ENCODE measurements around the gene INCENP.

Gene INCENP

GRCh38 chr11:62142921-62143320 lies 19.1 kb downstream of the INCENP start:
- no peak for FAIRE-seq

GRCh38 chr11:62143727-62144126 lies 19.9 kb downstream of the INCENP start:
- no peak for FAIRE-seq

- FAIRE-seq, result no peak
Measured at GRCh38 chr11:62144641-62145255, 20.9 kb downstream of the INCENP start.

DNA sequence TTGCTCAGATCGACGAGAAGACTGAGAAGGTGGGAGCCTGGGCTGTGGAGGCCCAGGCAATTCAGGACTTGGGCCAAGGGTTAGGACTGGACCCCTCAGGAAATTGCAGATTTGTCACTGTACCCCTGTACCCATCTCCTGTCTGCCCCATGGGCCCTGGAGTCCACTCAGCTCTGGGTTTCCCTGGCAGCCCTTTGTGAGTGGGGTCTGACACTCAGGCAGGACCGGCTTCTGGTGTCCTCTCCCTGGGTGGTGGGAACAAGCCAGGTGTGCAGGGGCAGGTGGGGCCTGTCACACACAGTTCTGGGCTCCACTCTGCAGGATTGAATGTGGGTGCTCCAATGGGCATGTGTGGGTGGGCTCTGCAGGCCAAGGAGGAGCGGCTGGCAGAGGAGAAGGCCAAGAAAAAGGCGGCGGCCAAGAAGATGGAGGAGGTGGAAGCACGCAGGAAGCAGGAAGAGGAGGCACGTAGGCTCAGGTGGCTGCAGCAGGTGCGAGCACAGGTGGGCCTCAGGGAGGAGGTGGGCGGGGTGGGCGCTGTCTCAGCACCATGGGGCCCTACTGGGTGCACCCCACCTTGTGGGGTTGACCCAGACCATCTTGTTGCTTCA lies 21.6 kb downstream of the INCENP start:
- no peak for FAIRE-seq

DNA sequence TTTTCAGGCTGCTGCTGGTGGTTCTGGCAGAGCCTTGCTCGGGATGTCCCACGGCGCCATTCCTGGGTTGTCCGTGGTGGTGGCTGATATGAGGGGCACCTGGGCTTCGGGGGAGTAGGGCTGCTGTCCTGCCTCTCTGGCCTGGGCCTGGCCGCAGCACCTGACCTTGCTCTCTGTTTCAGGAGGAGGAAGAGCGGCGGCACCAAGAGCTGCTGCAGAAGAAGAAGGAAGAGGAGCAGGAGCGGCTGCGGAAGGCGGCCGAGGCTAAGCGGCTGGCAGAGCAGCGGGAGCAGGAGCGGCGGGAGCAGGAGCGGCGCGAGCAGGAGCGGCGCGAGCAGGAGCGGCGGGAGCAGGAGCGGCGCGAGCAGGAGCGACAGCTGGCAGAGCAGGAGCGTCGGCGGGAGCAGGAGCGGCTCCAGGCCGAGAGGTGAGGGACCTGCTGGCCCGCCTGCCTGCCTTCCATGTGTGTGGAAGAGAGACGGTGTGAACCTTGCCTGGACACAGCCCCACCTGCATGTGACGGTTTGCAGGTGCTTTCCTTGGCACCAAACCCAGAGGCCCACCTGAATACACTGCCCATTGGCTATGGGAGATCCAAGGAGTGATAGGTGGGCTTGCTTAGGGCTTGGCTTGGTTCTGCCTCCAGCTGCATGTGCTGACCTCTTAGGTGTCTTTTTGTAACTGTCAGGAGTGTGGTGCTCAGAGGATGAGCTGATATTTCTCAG lies 22.8 kb downstream of the INCENP start:
- FAIRE-seq, result no peak

- FAIRE-seq, result no peak
Measured at GRCh38 chr11:62147545-62147944, 23.7 kb downstream of the INCENP start.

- FAIRE-seq, result no peak
Measured at GRCh38 chr11:62148271-62148980, 24.6 kb downstream of the INCENP start.

- no peak for FAIRE-seq
Measured at GRCh38 chr11:62149986-62150886, 26.4 kb downstream of the INCENP start.

DNA sequence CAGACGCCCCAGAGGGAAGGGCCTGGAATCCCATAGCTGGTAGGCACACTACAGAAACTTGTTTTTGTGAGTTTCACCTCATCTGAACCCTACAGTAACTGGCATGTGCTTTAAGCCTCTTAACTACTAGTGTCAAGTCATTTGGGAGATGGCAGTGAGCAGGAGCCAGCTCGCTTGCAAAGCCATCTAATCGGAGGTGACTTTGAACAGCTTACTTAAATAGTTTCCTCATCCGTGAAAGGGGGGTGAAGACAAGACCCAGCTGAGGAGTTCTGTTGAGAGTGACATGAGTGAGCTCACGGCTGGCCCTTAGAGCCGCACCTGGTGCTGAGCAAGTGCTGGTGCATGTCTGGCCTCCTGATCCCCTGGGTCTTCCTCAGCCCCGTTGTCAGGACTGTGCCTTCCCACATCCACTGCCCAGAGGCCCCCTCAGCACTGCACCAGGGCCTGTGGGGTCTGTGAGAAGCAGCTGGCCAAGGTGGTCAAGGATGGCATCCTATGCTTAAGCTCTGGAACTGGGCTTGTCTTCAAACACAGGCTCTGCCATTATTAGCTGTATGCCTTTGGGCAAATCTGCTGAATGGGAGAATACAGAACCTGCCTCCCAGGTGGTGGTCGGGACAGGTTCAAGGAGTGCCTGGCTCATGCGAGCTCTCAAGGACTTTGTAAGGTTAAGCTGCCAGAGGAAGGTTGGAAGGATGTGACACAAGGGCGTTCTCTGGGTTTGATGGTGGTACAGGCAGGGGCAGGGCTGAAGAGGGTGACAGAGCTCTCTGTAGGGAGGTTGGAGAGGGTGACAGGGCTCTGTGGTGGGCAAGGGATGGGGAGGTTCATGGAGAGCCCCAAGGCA lies 27.3 kb downstream of the INCENP start:
- no peak for FAIRE-seq

DNA sequence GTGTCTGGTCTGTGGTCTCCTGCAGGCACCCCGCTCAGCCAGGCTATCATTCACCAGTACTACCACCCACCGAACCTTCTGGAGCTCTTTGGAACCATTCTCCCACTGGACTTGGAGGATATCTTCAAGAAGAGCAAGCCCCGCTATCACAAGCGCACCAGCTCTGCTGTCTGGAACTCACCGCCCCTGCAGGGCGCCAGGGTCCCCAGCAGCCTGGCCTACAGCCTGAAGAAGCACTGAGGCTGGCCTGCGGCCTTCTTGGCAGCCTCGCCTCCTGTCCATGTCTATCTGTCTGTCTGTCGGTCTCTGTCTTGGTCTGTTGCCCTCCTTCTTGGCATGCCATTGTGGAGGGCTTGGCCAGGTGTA lies 27.9 kb downstream of the INCENP start:
- FAIRE-seq, result no peak

- FAIRE-seq, result no peak
Measured at GRCh38 chr11:62152245-62153086, 28.7 kb downstream of the INCENP start.

- no peak for FAIRE-seq
Measured at GRCh38 chr11:62153087-62153395, 29.2 kb downstream of the INCENP start.

DNA sequence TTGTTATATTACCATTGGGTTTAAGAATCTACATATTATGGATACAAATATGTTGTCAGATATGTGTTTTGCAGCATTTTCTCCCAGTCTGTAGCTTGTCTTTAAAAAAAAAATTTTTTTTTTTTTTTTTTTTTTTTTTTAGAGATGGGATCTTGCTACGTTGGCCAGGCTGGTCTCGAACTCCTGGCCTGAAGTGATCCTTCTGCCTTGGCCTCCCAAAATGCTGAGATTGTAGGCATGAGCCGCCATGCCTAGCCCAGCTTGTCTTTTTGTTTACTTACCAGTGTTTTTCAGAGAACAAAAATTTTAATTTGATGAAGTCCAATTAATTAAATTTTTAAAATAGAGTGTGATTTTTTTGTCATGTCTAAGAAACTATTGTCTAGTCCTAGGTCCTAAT lies 29.8 kb downstream of the INCENP start:
- no peak for FAIRE-seq

- no peak for FAIRE-seq
Measured at GRCh38 chr11:62157603-62158002, 33.8 kb downstream of the INCENP start.

- no peak for FAIRE-seq
Measured at GRCh38 chr11:62166371-62166770, 42.6 kb downstream of the INCENP start.

GRCh38 chr11:62169448-62169847 lies 45.6 kb downstream of the INCENP start:
- no peak for FAIRE-seq

GRCh38 chr11:62169935-62170334 lies 46.1 kb downstream of the INCENP start:
- no peak for FAIRE-seq

GRCh38 chr11:62171261-62171723 lies 47.5 kb downstream of the INCENP start:
- peak; percentile 97 for FAIRE-seq

DNA sequence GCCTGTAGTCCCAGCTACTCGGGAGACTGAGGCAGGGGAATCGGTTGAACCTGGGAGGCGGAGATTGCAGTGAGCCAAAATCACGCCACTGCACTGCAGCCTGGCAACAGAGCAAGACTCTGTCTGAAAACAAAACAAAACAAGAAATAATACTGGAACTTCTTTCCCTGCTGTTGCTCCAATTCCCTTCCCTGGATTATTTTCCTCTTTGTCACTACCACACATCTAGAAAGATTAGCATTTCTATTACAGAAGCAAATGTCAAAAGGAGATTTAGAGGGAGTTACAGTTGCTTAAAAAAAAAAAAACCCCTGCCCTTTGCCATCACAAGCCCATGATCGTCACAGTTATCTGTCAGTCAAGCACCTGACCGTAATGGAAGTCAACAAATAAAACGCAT lies 48.5 kb downstream of the INCENP start:
- FAIRE-seq, result no peak

GRCh38 chr11:62176766-62177165 lies 53.0 kb downstream of the INCENP start:
- no peak for FAIRE-seq

DNA sequence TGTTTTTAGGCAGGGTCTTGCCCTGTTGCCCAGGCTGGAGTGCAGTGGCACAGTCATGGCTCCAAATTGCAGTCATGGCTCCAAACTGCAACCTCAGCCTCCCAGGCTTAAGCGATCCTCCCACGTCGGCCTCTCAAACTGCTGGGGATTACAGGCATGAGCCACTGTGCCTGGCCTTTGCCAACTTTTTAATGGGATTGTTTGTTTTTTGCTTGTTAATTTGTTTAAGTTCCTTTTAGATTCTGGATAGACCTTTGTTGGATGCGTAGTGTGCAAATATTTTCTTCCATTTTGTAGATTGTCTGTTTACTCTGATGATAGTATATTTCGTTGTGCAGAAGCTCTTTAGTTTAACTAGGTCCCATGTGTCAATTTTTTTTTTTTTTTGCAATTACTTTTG lies 56.2 kb downstream of the INCENP start:
- FAIRE-seq, result no peak
